ENCODE data around the gene TEAD1. TPM values are rescaled to one million over a fixed set of nuclear protein-coding genes. Genes with fewer than 3 reads are reported as not detected.

TEAD1 gene
- total and polyA plus RNA-seq, 2 experiments from 2014 or later = 24.5 to 103 TPM

- Mint-ChIP-seq H3K4me1 (peaks cover 68% of the 10 kb centered on the region), H3K27me3 (ENCODE audit: insufficient read depth, low read depth, poor library complexity) (peaks cover 4% of the 10 kb centered on the region), H3K27ac (no peak overlapping the region), H3K4me3 (no peak overlapping the region), H3K9me3 (no peaks in the 10 kb centered on the region; the same call in 2 of the 3 replicates), H3K36me3 (ENCODE audit: low read depth) (peaks cover 5% of the 10 kb centered on the region; the same call in 1 of the 3 replicates)
- no peak for TF ChIP-seq STAT1 (IDR thresholded peaks at IDR 0.05; ENCODE audit: unreplicated experiment)
- TF ChIP-seq ZNF331 (CRISPR knock-in tag; IDR thresholded peaks at IDR 0.05; ENCODE audit: low read depth) = no peak
- TF ChIP-seq NANOG (IDR thresholded peaks at IDR 0.05; ENCODE audit: borderline replicate concordance) = no peak
- no peak for TF ChIP-seq REST (IDR thresholded peaks at IDR 0.05; ENCODE audit: unreplicated experiment)
- no peak for TF ChIP-seq CTCF (conservative IDR thresholded peaks at IDR 0.05; ENCODE audit: low read depth in 2 of 2)
- no peak for TF ChIP-seq ETS1 (IDR thresholded peaks at IDR 0.05)
- TF ChIP-seq POLR2AphosphoS5 (IDR thresholded peaks at IDR 0.05; ENCODE audit: low read depth) = no peak
- TF ChIP-seq EZH2 (IDR thresholded peaks at IDR 0.05; ENCODE audit: low read depth, unreplicated experiment) = no peak
- no peak for TF ChIP-seq EZH2phosphoT487 (IDR thresholded peaks at IDR 0.05; ENCODE audit: unreplicated experiment)
- TF ChIP-seq JUNB (IDR thresholded peaks at IDR 0.05; ENCODE audit: unreplicated experiment) = no peak
- TF ChIP-seq ZNF114 (CRISPR knock-in tag; IDR thresholded peaks at IDR 0.05) = no peak
- no peak for TF ChIP-seq CREB1 (CRISPR knock-in tag; IDR thresholded peaks at IDR 0.05; ENCODE audit: low read depth)
- no peak for TF ChIP-seq ZNF462 (CRISPR knock-in tag; IDR thresholded peaks at IDR 0.05)
- H3K4me2 ChIP-seq = peak overlapping the region; percentile 41; the same call in 1 of the 2 replicates
- no peaks in the 10 kb centered on the region for H3K27me3 ChIP-seq (ENCODE audit: insufficient read depth)
- ATAC-seq (no peak), DNase-seq (ENCODE audit: low spot score) (no peak)
- H3K4me3 ChIP-seq = 0 out of 2 replicates have a peak overlapping the region, but pooled peaks have one; percentile 10
- H3K9me2 ChIP-seq (ENCODE audit: insufficient read depth) = peaks cover 4% of the 10 kb centered on the region; the same call in 1 of the 2 replicates
- peaks cover 52% of the 10 kb centered on the region for H3K4me1 ChIP-seq (ENCODE audit: insufficient read depth)
- peaks cover 60% of the 10 kb centered on the region for H4K20me1 ChIP-seq (replicated peaks; ENCODE audit: insufficient read depth)
- no peak overlapping the region for H2AFZ ChIP-seq
- no peak overlapping the region for H3K27ac ChIP-seq (ENCODE audit: low read depth)
- H3K36me3 ChIP-seq (ENCODE audit: insufficient read depth) = no peaks in the 10 kb centered on the region
- H3F3A ChIP-seq (replicated peaks; ENCODE audit: low read depth) = no peaks in the 10 kb centered on the region
- peaks cover 100% of the 10 kb centered on the region for H3K79me2 ChIP-seq (replicated peaks; ENCODE audit: insufficient read depth)
These were observed 33.3 kb downstream of the TEAD1 start for GRCh38 chr11:12707500-12707880.
